ENCODE results near the gene TUBGCP3. TPM values are rescaled to one million over a fixed set of nuclear protein-coding genes. Genes with fewer than 3 reads are reported as not detected.

TUBGCP3 gene
- total and polyA plus RNA-seq, 11 donors, result 6.0 to 23.5 (median 15.6) TPM

GRCh38 chr13:112466132-112467058, 121.6 kb downstream of the TUBGCP3 start:
- Histone ChIP-seq H3K4me3 (no peak overlapping the region), H3K9me3 (peaks cover 0 to 13% (median 0%) of the 10 kb centered on the region in 12 donors), H3K4me1 (no peaks in the 10 kb centered on the region), H3K27ac (no peak overlapping the region), H3K36me3 (no peaks in the 10 kb centered on the region), H3K27me3 (peaks cover 0 to 5% (median 0%) of the 10 kb centered on the region in 9 donors)
- ATAC-seq, result no peak
- intact Hi-C loops (cut with DNase I), result no loop called here
- WGBS, 4 donors, result 81 to 85% (median 82%) methylated on average over 33 to 40 of the region's 40 CpGs
- peak in 1 of 5 donors; percentile 45 for DNase-seq
- no peak for TF ChIP-seq POLR2A (IDR thresholded peaks at IDR 0.05)
- TF ChIP-seq CTCF (IDR thresholded peaks at IDR 0.05), result no peak

- DNase-seq, result peak in 1 of 5 donors; percentile 44
- H3K27ac ChIP-seq, result no peak overlapping the region
- peak in 1 of 4 donors; percentile 27 for ATAC-seq
- no peak overlapping the region for H3K4me3 ChIP-seq
- no peak for TF ChIP-seq POLR2A (IDR thresholded peaks at IDR 0.05)
- TF ChIP-seq CTCF (IDR thresholded peaks at IDR 0.05), result no peak
- 66 to 76% (median 73%) methylated on average over 31 to 35 of the region's 35 CpGs for WGBS, 4 donors
- peaks cover 0 to 5% (median 0%) of the 10 kb centered on the region in 9 donors for H3K27me3 ChIP-seq
- peaks cover 0 to 12% (median 0%) of the 10 kb centered on the region in 12 donors for H3K9me3 ChIP-seq
- H3K4me1 ChIP-seq, result no peaks in the 10 kb centered on the region
- intact Hi-C loops (cut with DNase I), result no loop called here
- no peaks in the 10 kb centered on the region for H3K36me3 ChIP-seq
Observed at GRCh38 chr13:112465251-112466131, 122.5 kb downstream of the TUBGCP3 start.

GRCh38 chr13:112464720-112465119, 123.2 kb downstream of the TUBGCP3 start:
- Histone ChIP-seq H3K4me1 (no peaks in the 10 kb centered on the region), H3K9me3 (peaks cover 0 to 17% (median 2%) of the 10 kb centered on the region in 12 donors), H3K27ac (no peak overlapping the region), H3K4me3 (no peak overlapping the region), H3K27me3 (peaks cover 0 to 5% (median 0%) of the 10 kb centered on the region in 9 donors), H3K36me3 (no peaks in the 10 kb centered on the region)
- no peak for TF ChIP-seq POLR2A (IDR thresholded peaks at IDR 0.05)
- TF ChIP-seq CTCF (IDR thresholded peaks at IDR 0.05), result no peak
- ATAC-seq (no peak), DNase-seq (no peak)
- 89 to 93% (median 92%) methylated on average over 14 of the region's 14 CpGs for WGBS, 4 donors
- intact Hi-C loops (cut with DNase I), result no loop called here
